ENCODE results near the gene CELF1. TPM values are rescaled to one million over a fixed set of nuclear protein-coding genes. Genes with fewer than 3 reads are reported as not detected.

CELF1 gene
- total and polyA plus RNA-seq, 2 of the 13 experiments (the other 11 are each of a cell fraction or from before 2014, with no cell fraction given) = 69.0 to 80.1 TPM

DNA sequence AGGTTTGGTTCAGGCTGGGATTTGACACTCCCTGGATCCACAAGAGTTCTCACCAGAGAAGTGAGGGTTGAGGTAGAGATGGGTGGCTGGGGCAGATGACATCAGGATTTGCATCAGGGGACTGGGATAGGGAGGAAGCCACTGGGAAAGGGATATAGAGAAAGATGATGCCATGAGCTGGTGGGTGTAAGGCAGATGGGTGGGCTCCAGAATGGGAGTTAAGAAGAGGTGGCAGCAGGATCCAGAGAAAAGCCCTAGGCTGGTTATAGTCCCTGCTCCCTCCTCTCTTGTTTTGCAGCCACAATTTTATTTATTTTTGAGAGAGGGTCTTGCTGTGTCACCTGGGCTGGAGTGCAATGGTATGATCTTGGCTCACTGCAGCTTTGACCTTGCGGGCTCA, 43.0 kb upstream of the CELF1 start:
- CTCF ChIA-PET (ENCODE audit: low intra/inter-chr PET ratio, low total read pairs) = no interaction called here
- Histone ChIP-seq H4K20me1 (ENCODE audit: insufficient read depth, low read length) (no peaks in the 10 kb centered on the region), H3K4me2 (ENCODE audit: low read depth, low read length) (no peak overlapping the region), H3K27me3 (ENCODE audit: control insufficient read depth in 1 of 2, insufficient read depth in 2 of 2, low read length in 2 of 2) (peaks cover 3 to 27% of the 10 kb centered on the region in 2 experiments), H3K27ac (ENCODE audit: extremely low read length, insufficient read depth, low read length) (no peak overlapping the region), H2AFZ (ENCODE audit: low read length) (no peak overlapping the region), H3K9ac (ENCODE audit: insufficient read depth, low read depth, low read length) (no peak overlapping the region), H3K4me1 (ENCODE audit: insufficient read depth, low read length) (peaks cover 39% of the 10 kb centered on the region), H3K79me2 (ENCODE audit: insufficient read depth, low read length) (no peaks in the 10 kb centered on the region), H3K4me3 (replicated peaks in 1 of 3; ENCODE audit: insufficient read depth in 1 of 3, low read depth in 2 of 3, low read length in 3 of 3) (no peak overlapping the region), H3K9me3 (ENCODE audit: low read length) (no peaks in the 10 kb centered on the region), H3K36me3 (replicated peaks in 1 of 2; ENCODE audit: control insufficient read depth in 1 of 2, insufficient read depth in 2 of 2, low read length in 2 of 2) (no peaks in the 10 kb centered on the region)
- in situ Hi-C loops (cut with HindIII; ENCODE audit: extremely low pct_ligation_motif_present, low pct_unique_long_range_greater_than_20kb) (no loop called here), intact Hi-C loops (cut with micrococcal nuclease; ENCODE audit: unreplicated experiment) (no loop called here)
- POLR2A ChIA-PET = no interaction called here
- ATAC-seq = no peak
- BruUV-seq (replicated peaks) = no TSS peak
- no peak for TF ChIP-seq ZNF274 (CRISPR knock-in tag; IDR thresholded peaks at IDR 0.05)
- no peak for TF ChIP-seq ZNF879 (CRISPR knock-in tag; IDR thresholded peaks at IDR 0.05)
- TF ChIP-seq ZNF501 (CRISPR knock-in tag; IDR thresholded peaks at IDR 0.05) = no peak
- TF ChIP-seq FOXC1 (CRISPR knock-in tag; IDR thresholded peaks at IDR 0.05; ENCODE audit: borderline replicate concordance) = no peak
- TF ChIP-seq, protein P1, sequence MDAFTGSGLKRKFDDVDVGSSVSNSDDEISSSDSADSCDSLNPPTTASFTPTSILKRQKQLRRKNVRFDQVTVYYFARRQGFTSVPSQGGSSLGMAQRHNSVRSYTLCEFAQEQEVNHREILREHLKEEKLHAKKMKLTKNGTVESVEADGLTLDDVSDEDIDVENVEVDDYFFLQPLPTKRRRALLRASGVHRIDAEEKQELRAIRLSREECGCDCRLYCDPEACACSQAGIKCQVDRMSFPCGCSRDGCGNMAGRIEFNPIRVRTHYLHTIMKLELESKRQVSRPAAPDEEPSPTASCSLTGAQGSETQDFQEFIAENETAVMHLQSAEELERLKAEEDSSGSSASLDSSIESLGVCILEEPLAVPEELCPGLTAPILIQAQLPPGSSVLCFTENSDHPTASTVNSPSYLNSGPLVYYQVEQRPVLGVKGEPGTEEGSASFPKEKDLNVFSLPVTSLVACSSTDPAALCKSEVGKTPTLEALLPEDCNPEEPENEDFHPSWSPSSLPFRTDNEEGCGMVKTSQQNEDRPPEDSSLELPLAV (CRISPR knock-in tag; conservative IDR thresholded peaks at IDR 0.05; ENCODE audit: low read depth) = no peak
- no peak for TF ChIP-seq FOXM1 (CRISPR knock-in tag; IDR thresholded peaks at IDR 0.05)
- TF ChIP-seq HES4 (CRISPR knock-in tag; IDR thresholded peaks at IDR 0.05; ENCODE audit: borderline replicate concordance) = no peak
- no peak for TF ChIP-seq ARNT (IDR thresholded peaks at IDR 0.05)
- no peak for FAIRE-seq
- WGBS (ENCODE audit: low lambda C conversion rate) = 71% methylated on average over 1 of the region's 1 CpG
- no peak for DNase-seq (ENCODE audit: low spot score)

DNA sequence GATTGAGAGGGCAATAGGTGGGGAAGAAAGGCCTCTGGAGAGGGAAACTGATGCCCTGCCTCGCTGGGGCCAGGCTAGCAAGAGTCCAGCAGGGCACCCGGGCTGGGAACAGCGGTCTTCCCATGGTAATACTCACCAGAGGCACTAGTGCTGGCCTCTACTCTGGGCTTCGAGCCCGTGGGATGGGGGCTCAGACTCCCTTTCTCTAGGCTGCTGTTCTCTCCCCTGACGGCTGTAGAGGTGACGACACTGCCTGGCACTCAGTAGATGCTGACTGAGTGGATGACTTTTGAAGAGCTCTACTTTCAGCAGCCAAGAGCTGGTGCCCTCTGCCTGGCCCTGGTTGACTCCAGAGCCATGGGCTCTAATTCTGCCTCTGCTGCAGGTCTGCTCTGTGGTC, 42.1 kb upstream of the CELF1 start:
- 17% methylated on average over 1 of the region's 7 CpGs for WGBS (ENCODE audit: low lambda C conversion rate)
- no peak overlapping the region for H2AFZ ChIP-seq (ENCODE audit: low read length)
- H3K4me3 ChIP-seq (replicated peaks in 1 of 3; ENCODE audit: insufficient read depth in 1 of 3, low read depth in 2 of 3, low read length in 3 of 3) = peak overlapping the region in 1 of 3 experiments; percentile 73; a peak in 1 of 6 replicates
- ChIA-PET POLR2A (interaction anchor here (0.9 kb wide), 1 partner anchor 253 kb away, joined by 3 read pairs; the partner anchor contains the start of gene NUP160), CTCF (ENCODE audit: low intra/inter-chr PET ratio, low total read pairs) (no interaction called here)
- H3K9me3 ChIP-seq (ENCODE audit: low read length) = no peaks in the 10 kb centered on the region
- DNase-seq (ENCODE audit: low spot score) = no peak
- BruUV-seq (replicated peaks) = no TSS peak
- no peaks in the 10 kb centered on the region for H4K20me1 ChIP-seq (ENCODE audit: insufficient read depth, low read length)
- peaks cover 44% of the 10 kb centered on the region for H3K4me1 ChIP-seq (ENCODE audit: insufficient read depth, low read length)
- intact Hi-C loops (cut with micrococcal nuclease; ENCODE audit: unreplicated experiment) (no loop called here), in situ Hi-C loops (cut with HindIII; ENCODE audit: extremely low pct_ligation_motif_present, low pct_unique_long_range_greater_than_20kb) (no loop called here)
- H3K4me2 ChIP-seq (ENCODE audit: low read depth, low read length) = peak overlapping the region; percentile 86
- H3K79me2 ChIP-seq (ENCODE audit: insufficient read depth, low read length) = no peaks in the 10 kb centered on the region
- peak; percentile 35 for ATAC-seq
- FAIRE-seq = no peak
- no peak overlapping the region for H3K27ac ChIP-seq (ENCODE audit: extremely low read length, insufficient read depth, low read length)
- no peaks in the 10 kb centered on the region for H3K36me3 ChIP-seq (replicated peaks in 1 of 2; ENCODE audit: control insufficient read depth in 1 of 2, insufficient read depth in 2 of 2, low read length in 2 of 2)
- H3K27me3 ChIP-seq (ENCODE audit: control insufficient read depth in 1 of 2, insufficient read depth in 2 of 2, low read length in 2 of 2) = peaks cover 3 to 27% of the 10 kb centered on the region in 2 experiments
- no peak overlapping the region for H3K9ac ChIP-seq (ENCODE audit: insufficient read depth, low read depth, low read length)
- no peak for TF ChIP-seq HNRNPK (IDR thresholded peaks at IDR 0.05; ENCODE audit: low read depth, low read length, poor library complexity, severe bottlenecking)
- no peak for TF ChIP-seq ZNF264 (CRISPR knock-in tag; IDR thresholded peaks at IDR 0.05)
- TF ChIP-seq, protein P2, sequence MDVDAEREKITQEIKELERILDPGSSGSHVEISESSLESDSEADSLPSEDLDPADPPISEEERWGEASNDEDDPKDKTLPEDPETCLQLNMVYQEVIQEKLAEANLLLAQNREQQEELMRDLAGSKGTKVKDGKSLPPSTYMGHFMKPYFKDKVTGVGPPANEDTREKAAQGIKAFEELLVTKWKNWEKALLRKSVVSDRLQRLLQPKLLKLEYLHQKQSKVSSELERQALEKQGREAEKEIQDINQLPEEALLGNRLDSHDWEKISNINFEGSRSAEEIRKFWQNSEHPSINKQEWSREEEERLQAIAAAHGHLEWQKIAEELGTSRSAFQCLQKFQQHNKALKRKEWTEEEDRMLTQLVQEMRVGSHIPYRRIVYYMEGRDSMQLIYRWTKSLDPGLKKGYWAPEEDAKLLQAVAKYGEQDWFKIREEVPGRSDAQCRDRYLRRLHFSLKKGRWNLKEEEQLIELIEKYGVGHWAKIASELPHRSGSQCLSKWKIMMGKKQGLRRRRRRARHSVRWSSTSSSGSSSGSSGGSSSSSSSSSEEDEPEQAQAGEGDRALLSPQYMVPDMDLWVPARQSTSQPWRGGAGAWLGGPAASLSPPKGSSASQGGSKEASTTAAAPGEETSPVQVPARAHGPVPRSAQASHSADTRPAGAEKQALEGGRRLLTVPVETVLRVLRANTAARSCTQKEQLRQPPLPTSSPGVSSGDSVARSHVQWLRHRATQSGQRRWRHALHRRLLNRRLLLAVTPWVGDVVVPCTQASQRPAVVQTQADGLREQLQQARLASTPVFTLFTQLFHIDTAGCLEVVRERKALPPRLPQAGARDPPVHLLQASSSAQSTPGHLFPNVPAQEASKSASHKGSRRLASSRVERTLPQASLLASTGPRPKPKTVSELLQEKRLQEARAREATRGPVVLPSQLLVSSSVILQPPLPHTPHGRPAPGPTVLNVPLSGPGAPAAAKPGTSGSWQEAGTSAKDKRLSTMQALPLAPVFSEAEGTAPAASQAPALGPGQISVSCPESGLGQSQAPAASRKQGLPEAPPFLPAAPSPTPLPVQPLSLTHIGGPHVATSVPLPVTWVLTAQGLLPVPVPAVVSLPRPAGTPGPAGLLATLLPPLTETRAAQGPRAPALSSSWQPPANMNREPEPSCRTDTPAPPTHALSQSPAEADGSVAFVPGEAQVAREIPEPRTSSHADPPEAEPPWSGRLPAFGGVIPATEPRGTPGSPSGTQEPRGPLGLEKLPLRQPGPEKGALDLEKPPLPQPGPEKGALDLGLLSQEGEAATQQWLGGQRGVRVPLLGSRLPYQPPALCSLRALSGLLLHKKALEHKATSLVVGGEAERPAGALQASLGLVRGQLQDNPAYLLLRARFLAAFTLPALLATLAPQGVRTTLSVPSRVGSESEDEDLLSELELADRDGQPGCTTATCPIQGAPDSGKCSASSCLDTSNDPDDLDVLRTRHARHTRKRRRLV (CRISPR knock-in tag; IDR thresholded peaks at IDR 0.05) = no peak
- TF ChIP-seq ADNP (CRISPR knock-in tag; IDR thresholded peaks at IDR 0.05) = no peak
